Right cardiac atrium (tissue), 5 donors: ENCODE measurements around the gene ASIP. TPM values are rescaled to one million over a fixed set of nuclear protein-coding genes. Genes with fewer than 3 reads are reported as not detected.
A peak's percentile ranks its signal among the peaks of the same experiment; 100 is the strongest.
"Not testable (repeated sequence)": the region's sequence is repeated elsewhere in the genome, so short reads cannot be mapped to it uniquely, and the experiment has no call there.

Experiments
- ATAC-seq, 2 donors: fragments of 200-7000 bp; cut with Tn5 transposase; one replicate each; pipeline versions ENCODE4 v1.8.0 to v1.9.1; 2020; ENCODE audit warnings: moderate library complexity in 2 of 2, mild to moderate bottlenecking in 1 of 2
- DNase-seq, 3 donors: peaks; one replicate each; pipeline ENCODE4 v3.0.0-alpha.2; 2020
- H3K27ac ChIP-seq: one replicate; pipeline ENCODE4 v1.5.1; 2013; ENCODE audit warnings: mild to moderate bottlenecking, low read length, control low read depth, moderate library complexity
- H3K27me3 ChIP-seq: one replicate; pipeline ENCODE4 v1.6.1; 2013; ENCODE audit not compliant: control insufficient read depth, insufficient read depth
- H3K4me1 ChIP-seq: one replicate; pipeline ENCODE4 v1.6.1; 2013; ENCODE audit warnings: low read length; ENCODE audit not compliant: control insufficient read depth, insufficient read depth
- H3K4me3 ChIP-seq: one replicate; pipeline ENCODE4 v1.5.1; 2013; ENCODE audit warnings: low read length, control low read depth
- H3K9me3 ChIP-seq: one replicate; pipeline ENCODE4 v1.6.1; 2013; ENCODE audit warnings: low read length; ENCODE audit not compliant: control insufficient read depth
- WGBS: extraction: QIAGEN DNeasy Blood & Tissue Kit; methylation state at CpG from one replicate; pipeline ENCODE4 v1.1.7; 2013; 5-methylcytosine and 5-hydroxymethylcytosine counted together
- intact Hi-C, 4 donors: fragments of 100-400 bp; cut with DNase I; formaldehyde crosslinking; loops; one replicate each; pipeline versions ENCODE4 v1.11.0 to v1.14.0; 2022 to 2023
- polyA plus RNA-seq: library from polyadenylated mRNA; stranded (reverse); fragments of 200-250 nt; gene quantifications from one replicate; pipeline ENCODE4 v1.2.3, GENCODE V29; 2013
- total RNA-seq, 4 donors: library from RNA; stranded (reverse); fragmentation: NEBNext Ultra II Directional; extraction: Animal tissue kit (Norgen Biotek cat#: 25700); gene quantifications; one replicate each; pipeline ENCODE4 v1.2.1, GENCODE V29; 2021
- donor health status: healthy with polysubstance abuse.
- donor health status: DM: no; HTN: yes; CAD: no.
- donor health status: DM: no; HTN: no; CAD: no.
- donor health status: DM: no; HTN: yes; CAD: no; lungs with severe emphysema.
- donor health status: DM: yes; HTN: yes; CAD: no.

Gene ASIP
- total and polyA plus RNA-seq, 5 donors: 0.67 to 8.0 (median 2.8) TPM

DNA sequence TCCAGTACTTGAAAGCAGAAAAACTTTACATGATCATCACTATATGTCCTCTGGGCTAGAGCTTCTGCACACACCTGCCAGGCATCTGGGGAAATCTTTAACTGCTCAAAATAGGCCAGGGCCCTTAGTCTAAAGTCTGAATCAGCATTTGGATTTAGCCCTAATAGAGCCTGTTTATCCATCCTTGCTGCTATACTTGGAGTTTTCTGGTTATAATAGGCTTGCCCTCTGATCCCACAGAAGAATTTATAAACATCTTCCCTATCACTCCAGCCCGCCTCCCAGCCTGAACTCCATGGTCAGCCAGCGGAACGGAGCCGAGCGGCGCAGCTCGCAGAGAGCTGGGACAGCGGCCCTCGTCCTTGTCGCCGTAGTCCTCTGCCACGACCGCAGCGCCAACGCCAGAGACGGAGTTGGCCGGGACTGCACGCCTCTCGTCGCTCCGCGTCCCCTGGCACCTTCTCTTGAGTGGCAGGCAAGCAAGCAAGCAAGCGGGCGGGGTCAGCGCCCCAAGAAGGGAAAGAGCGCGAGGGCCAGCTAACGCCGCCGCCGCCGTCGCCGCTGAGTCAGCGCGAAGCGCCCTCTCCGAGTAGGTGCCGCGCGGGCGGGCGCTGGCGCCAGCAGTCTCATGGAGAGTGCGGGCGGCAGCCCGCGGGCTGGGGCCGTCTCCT is 25.4 kb upstream of the ASIP start:
- H3K9me3 ChIP-seq: no peaks in the 10 kb centered on the region
- peak overlapping the region; percentile 31 for H3K4me3 ChIP-seq
- ATAC-seq: peak; percentile 97 to 99
- intact Hi-C loops: no loop called here
- peak; percentile 85 to 94 (median 93) for DNase-seq
- WGBS: under 1% methylated on average over 49 of the region's 49 CpGs
- H3K27me3 ChIP-seq: no peaks in the 10 kb centered on the region
- no peaks in the 10 kb centered on the region for H3K4me1 ChIP-seq
- peak overlapping the region; percentile 75 for H3K27ac ChIP-seq

DNA sequence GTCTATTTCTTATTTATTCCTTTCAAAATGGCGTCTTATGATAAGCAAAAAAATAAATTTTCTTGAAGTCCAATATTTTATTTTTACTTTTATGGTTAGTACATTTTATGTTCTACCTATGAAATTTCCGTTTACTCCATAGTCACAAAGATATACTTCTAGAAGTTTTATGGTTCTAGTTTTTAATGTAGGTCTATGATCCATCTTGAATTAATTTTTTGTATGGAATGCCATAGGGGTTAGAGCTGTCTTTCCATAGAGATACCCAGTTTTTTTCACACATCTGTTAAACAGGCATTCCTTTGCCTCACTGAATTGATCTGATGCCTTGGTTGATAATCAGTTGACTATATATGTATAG is 24.9 kb upstream of the ASIP start:
- 11% methylated on average over 2 of the region's 2 CpGs for WGBS
- Histone ChIP-seq H3K27me3 (no peaks in the 10 kb centered on the region), H3K4me3 (peak overlapping the region; percentile 31), H3K4me1 (no peaks in the 10 kb centered on the region), H3K9me3 (no peaks in the 10 kb centered on the region), H3K27ac (no peak overlapping the region)
- intact Hi-C loops: no loop called here
- DNase-seq: no peak
- ATAC-seq: no peak

DNA sequence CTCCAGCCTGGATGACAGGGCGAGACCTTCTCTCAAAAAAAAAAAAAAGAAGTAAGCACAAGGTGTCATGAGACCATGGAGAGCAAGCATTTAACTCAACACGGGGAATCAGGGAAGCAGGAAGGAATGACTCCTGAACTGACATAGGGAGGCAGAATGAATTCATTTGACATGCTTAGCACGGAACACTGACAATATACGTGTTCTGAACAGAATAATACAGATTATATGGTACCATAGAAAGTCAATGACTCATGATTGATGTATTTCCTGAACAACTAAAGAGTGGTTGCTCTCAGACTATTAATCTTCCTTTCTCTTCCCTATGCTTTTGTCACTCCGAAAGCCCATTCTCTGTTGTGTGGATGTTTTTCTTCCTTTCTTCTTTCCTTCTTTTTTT is 20.7 kb upstream of the ASIP start:
- DNase-seq (no peak), ATAC-seq (no peak)
- no peak overlapping the region for H3K4me3 ChIP-seq
- H3K27ac ChIP-seq: no peak overlapping the region
- H3K4me1 ChIP-seq: no peaks in the 10 kb centered on the region
- intact Hi-C loops: no loop called here
- 55% methylated on average over 5 of the region's 5 CpGs for WGBS
- H3K9me3 ChIP-seq: no peaks in the 10 kb centered on the region
- H3K27me3 ChIP-seq: no peaks in the 10 kb centered on the region

DNA sequence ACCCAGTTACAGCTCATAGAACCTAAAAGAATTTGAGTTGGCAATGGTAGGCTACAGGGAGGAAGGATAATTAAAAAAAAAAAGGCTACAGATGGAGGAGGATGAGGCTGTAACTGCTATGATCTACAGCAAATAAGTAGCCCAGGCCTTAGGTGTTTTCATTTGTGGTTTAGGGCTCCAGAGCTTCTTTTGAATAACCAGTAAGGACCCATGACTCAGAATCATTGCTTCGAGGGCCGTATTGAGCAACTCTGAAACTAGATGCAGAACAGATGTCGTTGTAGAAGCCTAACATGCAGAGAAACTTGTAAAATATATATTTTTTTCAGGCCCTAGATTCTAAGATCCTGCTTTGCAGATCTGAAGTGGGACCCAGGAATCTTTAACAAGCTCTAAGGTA is 19.0 kb upstream of the ASIP start:
- H3K4me1 ChIP-seq: no peaks in the 10 kb centered on the region
- intact Hi-C loops: no loop called here
- no peaks in the 10 kb centered on the region for H3K27me3 ChIP-seq
- ATAC-seq (no peak), DNase-seq (no peak)
- H3K27ac ChIP-seq: no peak overlapping the region
- 77% methylated on average over 3 of the region's 3 CpGs for WGBS
- no peak overlapping the region for H3K4me3 ChIP-seq
- H3K9me3 ChIP-seq: no peaks in the 10 kb centered on the region

DNA sequence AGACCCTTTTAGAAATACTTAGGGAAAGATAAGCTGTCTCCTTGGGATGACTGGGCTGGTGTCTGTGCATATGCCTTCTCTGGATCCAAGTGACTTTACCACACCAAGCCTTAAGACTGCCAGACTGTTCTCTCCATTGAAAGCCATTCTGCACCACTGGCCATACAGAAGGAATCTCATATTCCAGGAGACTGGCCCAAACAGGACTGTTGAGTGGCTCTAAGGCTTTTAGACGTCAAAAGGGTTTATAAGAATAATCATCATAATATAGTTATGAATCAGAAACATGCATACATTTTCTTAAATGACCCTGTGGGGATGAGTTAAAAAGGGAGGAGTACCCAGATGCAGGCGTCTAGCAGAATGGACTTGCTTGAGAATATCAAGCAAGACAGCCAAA is 17.0 kb upstream of the ASIP start:
- ATAC-seq, intact Hi-C loops, H3K9me3 ChIP-seq, H3K27ac ChIP-seq, DNase-seq, H3K27me3 ChIP-seq, H3K4me3 ChIP-seq, H3K4me1 ChIP-seq: not testable (repeated sequence)
- WGBS: 84% methylated on average over 2 of the region's 2 CpGs

- intact Hi-C loops: no loop called here
- ATAC-seq (no peak), DNase-seq (no peak)
- Histone ChIP-seq H3K27ac (no peak overlapping the region), H3K9me3 (no peaks in the 10 kb centered on the region), H3K27me3 (no peaks in the 10 kb centered on the region), H3K4me1 (no peaks in the 10 kb centered on the region), H3K4me3 (no peak overlapping the region)
Measured at GRCh38 chr20:34231634-34232033, 9.6 kb upstream of the ASIP start.

DNA sequence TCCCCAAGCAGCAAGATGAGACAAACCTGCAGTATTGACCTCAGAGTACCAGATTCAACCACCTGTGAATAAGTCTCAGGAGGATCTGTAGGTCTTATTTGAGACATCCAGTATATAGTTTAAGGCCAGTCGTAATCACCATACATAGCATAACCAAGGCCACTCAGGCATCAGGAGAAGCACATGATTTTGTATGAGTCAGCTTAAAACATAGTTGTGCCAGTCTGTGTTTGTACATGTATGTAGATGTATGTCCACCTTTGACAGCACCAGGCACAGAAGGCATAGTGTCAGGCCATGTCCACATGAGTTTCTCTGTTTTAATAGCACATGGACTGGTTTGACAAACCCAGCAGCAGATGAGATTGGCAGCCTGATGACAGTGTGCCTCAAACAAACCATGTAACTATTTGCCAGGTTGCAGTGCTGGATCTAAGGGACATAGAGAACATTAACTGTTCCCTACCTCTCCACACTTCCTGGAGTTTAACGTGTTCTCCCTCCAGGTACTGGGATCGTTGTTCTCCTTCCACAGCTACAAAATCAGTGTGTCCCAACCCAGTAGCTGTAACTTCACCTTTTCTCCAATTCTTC is 8.6 kb upstream of the ASIP start:
- Histone ChIP-seq H3K9me3 (no peaks in the 10 kb centered on the region), H3K4me1 (no peaks in the 10 kb centered on the region), H3K27ac (no peak overlapping the region), H3K27me3 (no peaks in the 10 kb centered on the region), H3K4me3 (no peak overlapping the region)
- ATAC-seq: no peak
- WGBS: 94% methylated on average over 3 of the region's 3 CpGs
- intact Hi-C loops: no loop called here
- DNase-seq: no peak

- no peaks in the 10 kb centered on the region for H3K9me3 ChIP-seq
- no peak for ATAC-seq
Measured at GRCh38 chr20:34233687-34234086, 7.5 kb upstream of the ASIP start.

DNA sequence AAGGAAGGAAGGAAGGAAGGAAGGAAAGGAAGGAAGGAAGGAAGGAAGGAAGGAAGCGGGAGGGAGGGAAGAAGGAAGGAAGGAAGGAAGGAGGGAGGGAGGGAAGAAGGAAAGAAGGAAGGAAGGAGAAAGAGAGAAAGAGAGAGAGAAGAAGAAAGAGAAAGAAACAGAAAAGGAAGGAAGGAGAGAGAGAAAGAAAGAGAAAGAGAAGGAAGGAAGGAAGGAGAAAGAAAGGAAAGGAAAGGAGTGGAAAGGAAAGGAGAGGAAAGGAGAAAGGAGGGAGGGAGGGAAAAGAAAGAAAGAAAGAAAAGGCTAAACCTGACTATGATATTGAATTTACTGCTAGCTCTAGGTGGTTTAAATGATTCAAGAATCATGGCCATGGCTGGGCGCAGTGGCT is 5.3 kb upstream of the ASIP start:
- DNase-seq (no peak), ATAC-seq (no peak)
- 96% methylated on average over 2 of the region's 2 CpGs for WGBS
- Histone ChIP-seq H3K4me1 (no peaks in the 10 kb centered on the region), H3K27ac (no peak overlapping the region), H3K9me3 (no peaks in the 10 kb centered on the region), H3K4me3 (no peak overlapping the region), H3K27me3 (no peaks in the 10 kb centered on the region)
- intact Hi-C loops: no loop called here

More at GRCh38 chr20:34233687-34234086, 7.5 kb upstream of the ASIP start:
- Histone ChIP-seq H3K27ac (no peak overlapping the region), H3K4me3 (no peak overlapping the region), H3K27me3 (no peaks in the 10 kb centered on the region), H3K4me1 (no peaks in the 10 kb centered on the region)
- intact Hi-C loops: no loop called here
- no peak for DNase-seq

GRCh38 chr20:34237942-34238341 is 3.3 kb upstream of the ASIP start:
- Histone ChIP-seq H3K27me3 (no peaks in the 10 kb centered on the region), H3K4me1 (no peaks in the 10 kb centered on the region), H3K9me3 (no peaks in the 10 kb centered on the region), H3K4me3 (no peak overlapping the region), H3K27ac (no peak overlapping the region)
- DNase-seq: no peak
- intact Hi-C loops: no loop called here
- ATAC-seq: no peak
- WGBS: 89% methylated on average over 2 of the region's 2 CpGs

DNA sequence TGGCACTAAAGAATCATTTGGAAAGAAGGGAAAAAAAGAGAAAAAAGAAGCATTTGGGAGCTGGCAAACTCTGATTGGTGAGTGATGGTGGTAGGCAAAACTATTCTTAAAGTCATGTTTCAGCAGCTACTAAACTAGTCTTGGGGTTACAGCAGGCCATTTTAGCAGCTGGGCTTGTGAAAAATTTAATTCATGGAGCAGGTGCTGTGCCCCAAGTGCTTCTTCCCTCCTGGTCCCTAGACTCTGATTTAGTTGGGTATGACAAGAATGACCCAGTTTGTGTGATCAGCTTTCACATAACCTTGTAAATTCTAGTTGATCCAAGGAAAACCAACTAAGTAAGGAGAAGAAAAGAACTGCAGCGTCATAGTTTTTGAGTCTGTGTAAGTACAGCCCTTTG is 1.1 kb upstream of the ASIP start:
- Histone ChIP-seq H3K4me3 (no peak overlapping the region), H3K4me1 (no peaks in the 10 kb centered on the region), H3K27ac (no peak overlapping the region), H3K27me3 (no peaks in the 10 kb centered on the region), H3K9me3 (no peaks in the 10 kb centered on the region)
- WGBS: 98% methylated on average over 1 of the region's 1 CpG
- no peak for DNase-seq
- intact Hi-C loops: no loop called here
- ATAC-seq: no peak

DNA sequence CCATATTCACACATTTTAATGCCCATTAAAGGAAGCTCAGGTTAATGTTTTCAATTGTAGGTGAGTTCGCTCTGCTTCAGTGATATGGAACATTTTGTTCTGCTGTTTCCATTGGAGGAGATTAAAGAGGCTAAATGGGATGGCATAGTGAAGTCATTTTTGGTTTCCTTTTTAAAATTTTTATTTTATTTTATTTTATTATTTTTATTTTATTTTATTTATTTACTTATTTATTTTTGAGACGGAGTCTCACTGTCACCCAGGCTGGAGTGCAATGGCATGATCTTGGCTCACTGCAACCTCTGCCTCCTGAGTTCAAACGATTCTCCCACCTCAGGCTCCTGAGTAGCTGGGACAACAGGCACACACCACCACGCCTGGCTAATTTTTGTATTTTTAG is 792 bp downstream of the ASIP start:
- H3K27ac ChIP-seq, ATAC-seq, H3K9me3 ChIP-seq, intact Hi-C loops, H3K4me1 ChIP-seq, H3K4me3 ChIP-seq, DNase-seq, H3K27me3 ChIP-seq: not testable (repeated sequence)
- WGBS: 85% methylated on average over 4 of the region's 4 CpGs
